Peyer's patch (tissue), 4 donors: ENCODE data around the gene KCNG1.

Experiments
- POLR2A ChIP-seq, 2 donors: fragments of 450-650 bp; IDR thresholded peaks; one replicate each; pipeline ENCODE4 v1.5.1; 2017; ENCODE audit warnings: antibody characterized with exemption in 2 of 2, mild to moderate bottlenecking in 2 of 2, moderate library complexity in 2 of 2
- TF ChIP-seq, protein P1 (sequence below), 6 experiments: fragments of 450-650 bp in 4 of 6; fragments of 200-600 bp in 2 of 6; sonication (generic) in 1 of 6; IDR thresholded peaks; one replicate each; pipeline ENCODE4 v1.5.1; 2017 to 2019; ENCODE audit warnings: antibody characterized with exemption in 6 of 6, mild to moderate bottlenecking in 3 of 6, moderate library complexity in 1 of 6

DNA sequence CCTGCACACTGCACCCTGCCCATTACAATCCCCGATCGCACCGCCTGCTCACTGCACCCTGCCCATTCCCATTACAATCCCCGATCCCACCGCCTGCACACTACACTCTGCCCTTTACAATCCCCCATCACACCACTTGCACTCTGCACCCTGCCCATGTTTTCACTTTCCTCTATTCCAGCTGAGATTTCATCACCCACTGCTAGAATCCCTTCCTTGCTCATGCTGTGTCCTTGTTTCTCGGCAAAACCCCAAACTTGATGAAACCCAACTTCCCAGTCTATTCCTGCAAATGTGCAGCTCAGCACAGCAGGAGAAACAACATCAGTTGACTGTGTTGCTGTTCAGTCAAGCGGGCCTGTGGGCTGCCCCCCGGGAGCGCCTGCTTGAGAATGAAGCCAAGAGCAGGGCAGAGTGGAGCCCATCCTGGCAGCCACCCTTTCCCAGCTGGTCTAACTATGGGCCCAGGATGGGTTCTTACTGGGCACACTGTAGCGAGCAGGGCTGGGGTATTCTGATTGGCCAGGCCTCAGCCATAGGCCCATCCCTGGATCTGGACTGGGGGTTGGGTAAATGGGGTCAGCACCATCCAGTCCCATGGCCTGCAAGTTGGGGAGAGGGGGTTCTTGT is 47.1 kb downstream of the KCNG1 start:
- TF ChIP-seq, protein P1, sequence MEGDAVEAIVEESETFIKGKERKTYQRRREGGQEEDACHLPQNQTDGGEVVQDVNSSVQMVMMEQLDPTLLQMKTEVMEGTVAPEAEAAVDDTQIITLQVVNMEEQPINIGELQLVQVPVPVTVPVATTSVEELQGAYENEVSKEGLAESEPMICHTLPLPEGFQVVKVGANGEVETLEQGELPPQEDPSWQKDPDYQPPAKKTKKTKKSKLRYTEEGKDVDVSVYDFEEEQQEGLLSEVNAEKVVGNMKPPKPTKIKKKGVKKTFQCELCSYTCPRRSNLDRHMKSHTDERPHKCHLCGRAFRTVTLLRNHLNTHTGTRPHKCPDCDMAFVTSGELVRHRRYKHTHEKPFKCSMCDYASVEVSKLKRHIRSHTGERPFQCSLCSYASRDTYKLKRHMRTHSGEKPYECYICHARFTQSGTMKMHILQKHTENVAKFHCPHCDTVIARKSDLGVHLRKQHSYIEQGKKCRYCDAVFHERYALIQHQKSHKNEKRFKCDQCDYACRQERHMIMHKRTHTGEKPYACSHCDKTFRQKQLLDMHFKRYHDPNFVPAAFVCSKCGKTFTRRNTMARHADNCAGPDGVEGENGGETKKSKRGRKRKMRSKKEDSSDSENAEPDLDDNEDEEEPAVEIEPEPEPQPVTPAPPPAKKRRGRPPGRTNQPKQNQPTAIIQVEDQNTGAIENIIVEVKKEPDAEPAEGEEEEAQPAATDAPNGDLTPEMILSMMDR (IDR thresholded peaks at IDR 0.05), result no peak
- TF ChIP-seq POLR2A (IDR thresholded peaks at IDR 0.05), result no peak
